Aorta (tissue), 5 donors: Measurements from ENCODE around the gene MYDGF. TPM values are rescaled to one million over a fixed set of nuclear protein-coding genes. Genes with fewer than 3 reads are reported as not detected.

Experiments used
- ATAC-seq: fragments of 200-7000 bp; cut with Tn5 transposase; one replicate; pipeline ENCODE4 v1.9.1; 2022; ENCODE audit warnings: moderate library complexity; ENCODE audit not compliant: low FRiP score
- DNase-seq, 2 donors: peaks; one replicate each; pipeline ENCODE4 v3.0.0-alpha.2; 2020
- H3K27ac ChIP-seq, 2 donors: one replicate each; pipeline ENCODE4 v1.5.1; 2013; ENCODE audit warnings: low read length in 2 of 2, mild to moderate bottlenecking in 2 of 2, moderate library complexity in 2 of 2, control low read depth in 1 of 2, inconsistent platforms in 1 of 2, low read depth in 1 of 2
- H3K27me3 ChIP-seq, 2 donors: one replicate each; pipeline ENCODE4 v1.6.1; 2013; ENCODE audit warnings: control low read depth in 1 of 2, low read length in 1 of 2, mild to moderate bottlenecking in 1 of 2, moderate library complexity in 1 of 2; ENCODE audit not compliant: insufficient read depth in 2 of 2, control insufficient read depth in 1 of 2
- H3K36me3 ChIP-seq, 2 donors: one replicate each; pipeline ENCODE4 v1.6.1; 2013; ENCODE audit warnings: control low read depth in 1 of 2, low read length in 1 of 2, mild to moderate bottlenecking in 1 of 2; ENCODE audit not compliant: insufficient read depth in 2 of 2, control insufficient read depth in 1 of 2
- H3K4me1 ChIP-seq, 2 donors: one replicate each; pipeline ENCODE4 v1.6.1; 2013; ENCODE audit warnings: low read length in 2 of 2, control low read depth in 1 of 2, mild to moderate bottlenecking in 1 of 2, moderate library complexity in 1 of 2; ENCODE audit not compliant: insufficient read depth in 2 of 2, control insufficient read depth in 1 of 2
- H3K4me3 ChIP-seq, 2 donors: one replicate each; pipeline ENCODE4 v1.5.1; 2013; ENCODE audit warnings: low read length in 2 of 2, control low read depth in 1 of 2, mild to moderate bottlenecking in 1 of 2
- H3K9me3 ChIP-seq: one replicate; pipeline ENCODE4 v1.6.1; 2013; ENCODE audit warnings: mild to moderate bottlenecking, low read length; ENCODE audit not compliant: control insufficient read depth
- WGBS, 2 donors: extraction: QIAGEN DNeasy Blood & Tissue Kit; methylation state at CpG; one replicate each; pipeline ENCODE4 v1.1.7; 2013; 5-methylcytosine and 5-hydroxymethylcytosine counted together
- intact Hi-C, 2 donors: fragments of 100-400 bp; cut with DNase I; formaldehyde crosslinking; loops; one replicate each; pipeline versions ENCODE4 v1.14.2 to v1.15.0; 2022
- polyA plus RNA-seq, 2 donors: library from polyadenylated mRNA; stranded (reverse); fragments of 200-250 nt; gene quantifications; one replicate each; pipeline ENCODE4 v1.2.3, GENCODE V29; 2013
- total RNA-seq, 2 donors: library from RNA; stranded (reverse); fragmentation: NEBNext Ultra II Directional; extraction: Animal tissue kit (Norgen Biotek cat#: 25700); gene quantifications; one replicate each; pipeline ENCODE4 v1.2.1, GENCODE V29; 2021
- donor health status: healthy with polysubstance abuse.
- donor health status: Bipolar disorder and iron deficiency.
- donor health status: DM: no; HTN: no; CAD: no.
- donor health status: DM: no; HTN: no; CAD: no.
- donor health status: DM: yes; HTN: yes; CAD: no.

MYDGF gene
- total and polyA plus RNA-seq, 4 donors, result 59.4 to 117 (median 68.9) TPM

- DNase-seq, result no peak
- Histone ChIP-seq H3K36me3 (no peaks in the 10 kb centered on the region), H3K4me1 (no peaks in the 10 kb centered on the region), H3K27ac (no peak overlapping the region), H3K9me3 (no peaks in the 10 kb centered on the region), H3K4me3 (no peak overlapping the region), H3K27me3 (no peaks in the 10 kb centered on the region)
- intact Hi-C loops, result no loop called here
- WGBS, 2 donors, result 95 to 96% methylated on average over 4 of the region's 4 CpGs
- ATAC-seq, result no peak
Measured at GRCh38 chr19:4645718-4646117, 24.4 kb downstream of the MYDGF start.

- no peak for ATAC-seq
- no peaks in the 10 kb centered on the region for H3K9me3 ChIP-seq
- intact Hi-C loops, result no loop called here
- no peak for DNase-seq
- WGBS, 2 donors, result 91 to 93% methylated on average over 6 of the region's 6 CpGs
- H3K4me3 ChIP-seq, result no peak overlapping the region
- H3K27ac ChIP-seq, result no peak overlapping the region
- no peaks in the 10 kb centered on the region for H3K4me1 ChIP-seq
- H3K27me3 ChIP-seq, result no peaks in the 10 kb centered on the region
- no peaks in the 10 kb centered on the region for H3K36me3 ChIP-seq
Measured at GRCh38 chr19:4642625-4643024, 27.5 kb downstream of the MYDGF start.

- DNase-seq, result no peak
- no peak overlapping the region for H3K4me3 ChIP-seq
- intact Hi-C loops, result no loop called here
- no peaks in the 10 kb centered on the region for H3K9me3 ChIP-seq
- WGBS, 2 donors, result 88 to 89% methylated on average over 14 of the region's 14 CpGs
- no peaks in the 10 kb centered on the region for H3K27me3 ChIP-seq
- no peaks in the 10 kb centered on the region for H3K36me3 ChIP-seq
- no peaks in the 10 kb centered on the region for H3K4me1 ChIP-seq
- no peak overlapping the region for H3K27ac ChIP-seq
- no peak for ATAC-seq
Measured at GRCh38 chr19:4641132-4641531, 29.0 kb downstream of the MYDGF start.

- ATAC-seq (no peak), DNase-seq (no peak)
- no peak overlapping the region for H3K27ac ChIP-seq
- no peaks in the 10 kb centered on the region for H3K27me3 ChIP-seq
- no peaks in the 10 kb centered on the region for H3K36me3 ChIP-seq
- H3K4me1 ChIP-seq, result no peaks in the 10 kb centered on the region
- WGBS, 2 donors, result 84 to 89% methylated on average over 17 of the region's 17 CpGs
- H3K9me3 ChIP-seq, result no peaks in the 10 kb centered on the region
- H3K4me3 ChIP-seq, result no peak overlapping the region
- intact Hi-C loops, result no loop called here
Measured at GRCh38 chr19:4640247-4641000, 29.7 kb downstream of the MYDGF start.

GRCh38 chr19:4639531-4640246 is 30.5 kb downstream of the MYDGF start:
- H3K9me3 ChIP-seq, result no peaks in the 10 kb centered on the region
- peak overlapping the region; percentile 2 to 10 for H3K4me3 ChIP-seq
- no peak overlapping the region for H3K27ac ChIP-seq
- H3K4me1 ChIP-seq, result no peaks in the 10 kb centered on the region
- H3K36me3 ChIP-seq, result no peaks in the 10 kb centered on the region
- DNase-seq (peak in 1 of 2 donors; percentile 64), ATAC-seq (no peak)
- H3K27me3 ChIP-seq, result no peaks in the 10 kb centered on the region
- intact Hi-C loops, result loop anchor here (5.0 kb wide), 1 partner anchor 82 kb away; the partner anchor contains the start of gene SEMA6B (in 2 of the 2)
- WGBS, 2 donors, result 15 to 17% methylated on average over 30 to 39 of the region's 39 CpGs

- WGBS, 2 donors, result 4% methylated on average over 35 to 49 of the region's 49 CpGs
- no peaks in the 10 kb centered on the region for H3K36me3 ChIP-seq
- DNase-seq (peak; percentile 97 to 98), ATAC-seq (peak; percentile 95)
- no peaks in the 10 kb centered on the region for H3K9me3 ChIP-seq
- H3K27ac ChIP-seq, result no peak within 1 kb of the TSS
- peak within 1 kb of the TSS; percentile 2 to 10 for H3K4me3 ChIP-seq
- no peaks in the 10 kb centered on the region for H3K27me3 ChIP-seq
- intact Hi-C loops, result loop anchor here (5.0 kb wide), 1 partner anchor 82 kb away; the partner anchor contains the start of gene SEMA6B (in 2 of the 2)
- H3K4me1 ChIP-seq, result no peaks in the 10 kb centered on the region
Measured at GRCh38 chr19:4638828-4639530, 31.2 kb downstream of the MYDGF start, which contains the start of gene TNFAIP8L1. TSS of gene TNFAIP8L1 (plus strand) at chr19:4639516. CDS start at chr19:4651870, 12,354 bp downstream.

- intact Hi-C loops, result loop anchor here (5.0 kb wide), 1 partner anchor 81 kb away; the partner anchor contains the start of gene SEMA6B (in 2 of the 2)
- no peaks in the 10 kb centered on the region for H3K36me3 ChIP-seq
- DNase-seq (no peak), ATAC-seq (no peak)
- no peak overlapping the region for H3K27ac ChIP-seq
- no peaks in the 10 kb centered on the region for H3K4me1 ChIP-seq
- WGBS, 2 donors, result 83 to 85% methylated on average over 11 of the region's 11 CpGs
- H3K9me3 ChIP-seq, result no peaks in the 10 kb centered on the region
- H3K27me3 ChIP-seq, result no peaks in the 10 kb centered on the region
- no peak overlapping the region for H3K4me3 ChIP-seq
Measured at GRCh38 chr19:4638317-4638716, 31.8 kb downstream of the MYDGF start.

- Histone ChIP-seq H3K27me3 (no peaks in the 10 kb centered on the region), H3K4me1 (no peaks in the 10 kb centered on the region), H3K4me3 (no peak overlapping the region), H3K27ac (no peak overlapping the region), H3K9me3 (no peaks in the 10 kb centered on the region), H3K36me3 (no peaks in the 10 kb centered on the region)
- no peak for DNase-seq
- intact Hi-C loops, result loop anchor here (1.0 to 5.0 kb wide), 2 partner anchors 60 to 79 kb away; partner anchors contain the start of gene SEMA6B (in 2 of the 2)
- ATAC-seq, result no peak
- 55 to 56% methylated on average over 8 of the region's 8 CpGs for WGBS, 2 donors
Measured at GRCh38 chr19:4636761-4637160, 33.4 kb downstream of the MYDGF start.
